Transverse colon (tissue), 4 donors: ENCODE data around the gene SHISAL1.

ENCODE experiments used
- CTCF ChIP-seq, 5 experiments: fragments of 200-600 bp in 3 of 5; fragments of 450-650 bp in 2 of 5; sonication (generic) in 3 of 5; IDR thresholded peaks; 1 replicate in 2 of 5; 2 replicates in 3 of 5; pipeline ENCODE4 v1.5.1; 2016 to 2017; ENCODE audit warnings: antibody characterized with exemption in 5 of 5, inconsistent platforms in 3 of 5, mild to moderate bottlenecking in 2 of 5, moderate library complexity in 1 of 5
- EP300 ChIP-seq: sonication (generic); formaldehyde crosslinking; IDR thresholded peaks from one replicate; pipeline ENCODE4 v1.6.1; 2017; ENCODE audit warnings: antibody characterized with exemption, low read depth
- POLR2A ChIP-seq: fragments of 450-650 bp; IDR thresholded peaks from one replicate; pipeline ENCODE4 v1.6.1; 2016; ENCODE audit warnings: antibody characterized with exemption, mild to moderate bottlenecking, moderate library complexity
- POLR2AphosphoS5 ChIP-seq, 3 donors: sonication (generic); formaldehyde crosslinking; IDR thresholded peaks; one replicate each; pipeline ENCODE4 v1.6.1; 2016; ENCODE audit warnings: antibody characterized with exemption in 3 of 3

GRCh38 chr22:44277386-44278135, 35.2 kb downstream of the SHISAL1 start:
- TF ChIP-seq POLR2AphosphoS5 (IDR thresholded peaks at IDR 0.05) (no peak), POLR2A (no peak), CTCF (IDR thresholded peaks at IDR 0.05) (no peak), EP300 (no peak)
